ENCODE results near the gene ZNF506. TPM values are rescaled to one million over a fixed set of nuclear protein-coding genes. Genes with fewer than 3 reads are reported as not detected.
"Not testable (repeated sequence)": the region's sequence is repeated elsewhere in the genome, so short reads cannot be mapped to it uniquely, and the experiment has no call there.

ZNF506 gene
- polyA plus RNA-seq, 1 donor from 2014 or later = 95.5 TPM

GRCh38 chr19:19771963-19772362 lies 49.6 kb downstream of the ZNF506 start:
- H3K9me3 ChIP-seq (ENCODE audit: low read length); H4K20me1 ChIP-seq (ENCODE audit: insufficient read depth); H3K4me2 ChIP-seq (ENCODE audit: low read length); H3K9me2 ChIP-seq (ENCODE audit: insufficient read depth, low read length); H3K27me3 ChIP-seq (ENCODE audit: insufficient read depth, low read depth, low read length); H2AFZ ChIP-seq (ENCODE audit: low read depth, low read length); H3K9ac ChIP-seq (ENCODE audit: low read length); H3K4me3 ChIP-seq (ENCODE audit: low read length); H3K36me3 ChIP-seq (ENCODE audit: insufficient read depth, low read length); H3K79me2 ChIP-seq (replicated peaks; ENCODE audit: insufficient read depth, low read length); H3K27ac ChIP-seq (ENCODE audit: low read length); H3F3A ChIP-seq (ENCODE audit: insufficient read depth, low read length, poor library complexity, severe bottlenecking): not testable (repeated sequence)

GRCh38 chr19:19769971-19770370 lies 51.6 kb downstream of the ZNF506 start:
- not testable (repeated sequence) for H3K9me3 ChIP-seq (ENCODE audit: low read length); H2AFZ ChIP-seq (ENCODE audit: low read depth, low read length); H3K9me2 ChIP-seq (ENCODE audit: insufficient read depth, low read length); H3K27ac ChIP-seq (ENCODE audit: low read length); H3K27me3 ChIP-seq (ENCODE audit: insufficient read depth, low read depth, low read length); H3F3A ChIP-seq (ENCODE audit: insufficient read depth, low read length, poor library complexity, severe bottlenecking); H3K4me3 ChIP-seq (ENCODE audit: low read length); H4K20me1 ChIP-seq (ENCODE audit: insufficient read depth); H3K79me2 ChIP-seq (replicated peaks; ENCODE audit: insufficient read depth, low read length); H3K9ac ChIP-seq (ENCODE audit: low read length); H3K36me3 ChIP-seq (ENCODE audit: insufficient read depth, low read length); H3K4me2 ChIP-seq (ENCODE audit: low read length)

- Histone ChIP-seq H3K27me3 (ENCODE audit: insufficient read depth, low read depth, low read length) (no peaks in the 10 kb centered on the region), H2AFZ (ENCODE audit: low read depth, low read length) (no peak overlapping the region), H3K4me2 (ENCODE audit: low read length) (no peak overlapping the region), H3K4me3 (ENCODE audit: low read length) (no peak overlapping the region), H3K36me3 (ENCODE audit: insufficient read depth, low read length) (no peaks in the 10 kb centered on the region), H3K9me2 (ENCODE audit: insufficient read depth, low read length) (no peaks in the 10 kb centered on the region), H3K9ac (ENCODE audit: low read length) (no peak overlapping the region), H4K20me1 (ENCODE audit: insufficient read depth) (no peaks in the 10 kb centered on the region), H3F3A (ENCODE audit: insufficient read depth, low read length, poor library complexity, severe bottlenecking) (no peaks in the 10 kb centered on the region), H3K27ac (ENCODE audit: low read length) (no peak overlapping the region), H3K9me3 (ENCODE audit: low read length) (no peaks in the 10 kb centered on the region), H3K79me2 (replicated peaks; ENCODE audit: insufficient read depth, low read length) (no peaks in the 10 kb centered on the region)
- TF ChIP-seq CTCF (IDR thresholded peaks at IDR 0.05; ENCODE audit: poor library complexity, severe bottlenecking) (no peak), RAD21 (conservative IDR thresholded peaks at IDR 0.05) (no peak), EZH2 (IDR thresholded peaks at IDR 0.05; ENCODE audit: borderline replicate concordance, insufficient read depth, low read length, poor library complexity, severe bottlenecking) (no peak)
- TF ChIP-seq, protein P1, sequence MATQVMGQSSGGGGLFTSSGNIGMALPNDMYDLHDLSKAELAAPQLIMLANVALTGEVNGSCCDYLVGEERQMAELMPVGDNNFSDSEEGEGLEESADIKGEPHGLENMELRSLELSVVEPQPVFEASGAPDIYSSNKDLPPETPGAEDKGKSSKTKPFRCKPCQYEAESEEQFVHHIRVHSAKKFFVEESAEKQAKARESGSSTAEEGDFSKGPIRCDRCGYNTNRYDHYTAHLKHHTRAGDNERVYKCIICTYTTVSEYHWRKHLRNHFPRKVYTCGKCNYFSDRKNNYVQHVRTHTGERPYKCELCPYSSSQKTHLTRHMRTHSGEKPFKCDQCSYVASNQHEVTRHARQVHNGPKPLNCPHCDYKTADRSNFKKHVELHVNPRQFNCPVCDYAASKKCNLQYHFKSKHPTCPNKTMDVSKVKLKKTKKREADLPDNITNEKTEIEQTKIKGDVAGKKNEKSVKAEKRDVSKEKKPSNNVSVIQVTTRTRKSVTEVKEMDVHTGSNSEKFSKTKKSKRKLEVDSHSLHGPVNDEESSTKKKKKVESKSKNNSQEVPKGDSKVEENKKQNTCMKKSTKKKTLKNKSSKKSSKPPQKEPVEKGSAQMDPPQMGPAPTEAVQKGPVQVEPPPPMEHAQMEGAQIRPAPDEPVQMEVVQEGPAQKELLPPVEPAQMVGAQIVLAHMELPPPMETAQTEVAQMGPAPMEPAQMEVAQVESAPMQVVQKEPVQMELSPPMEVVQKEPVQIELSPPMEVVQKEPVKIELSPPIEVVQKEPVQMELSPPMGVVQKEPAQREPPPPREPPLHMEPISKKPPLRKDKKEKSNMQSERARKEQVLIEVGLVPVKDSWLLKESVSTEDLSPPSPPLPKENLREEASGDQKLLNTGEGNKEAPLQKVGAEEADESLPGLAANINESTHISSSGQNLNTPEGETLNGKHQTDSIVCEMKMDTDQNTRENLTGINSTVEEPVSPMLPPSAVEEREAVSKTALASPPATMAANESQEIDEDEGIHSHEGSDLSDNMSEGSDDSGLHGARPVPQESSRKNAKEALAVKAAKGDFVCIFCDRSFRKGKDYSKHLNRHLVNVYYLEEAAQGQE (IDR thresholded peaks at IDR 0.05; ENCODE audit: borderline replicate concordance) = no peak
Observed at GRCh38 chr19:19758164-19758563, 63.4 kb downstream of the ZNF506 start.
